AG04450 (cell line): ENCODE results near the gene SLC35F1. TPM values are rescaled to one million over a fixed set of nuclear protein-coding genes. Genes with fewer than 3 reads are reported as not detected.

Experiments
- CTCF ChIA-PET: fragments of 300-600, 350-600 bp; formaldehyde crosslinking; extraction: SDS; loops from one replicate; lab custom pipeline; 2022; ENCODE audit warnings: antibody characterized with exemption, inconsistent platforms; lab: Charles Lee
- POLR2A ChIA-PET: fragments of 350-600 bp; formaldehyde crosslinking; extraction: SDS; loops from one replicate; lab custom pipeline; 2021; ENCODE audit warnings: antibody characterized with exemption, inconsistent platforms; lab: Yijun Ruan, JAX
- DNase-seq: peaks from one replicate; pipeline ENCODE4 v3.0.0-alpha.2; 2011; ENCODE audit warnings: low read depth, low spot score
- H3K27ac ChIP-seq: one replicate; pipeline ENCODE4 v1.5.1; 2012; ENCODE audit warnings: low read depth, low read length, control low read depth
- H3K27me3 ChIP-seq: one replicate; pipeline ENCODE4 v1.6.0; 2012; ENCODE audit warnings: low read length; ENCODE audit not compliant: control insufficient read depth, insufficient read depth
- H3K4me3 ChIP-seq: 2 replicates; pipeline ENCODE4 v1.5.1; 2011; ENCODE audit warnings: mild to moderate bottlenecking, low read depth, low read length, control low read depth
- H3K9me3 ChIP-seq: 2 replicates; pipeline ENCODE4 v1.5.1; 2012; ENCODE audit warnings: low read length; ENCODE audit not compliant: control insufficient read depth, insufficient read depth
- CTCF ChIP-seq: IDR thresholded peaks from 2 replicates; pipeline ENCODE4 v1.5.1; 2011; ENCODE audit warnings: low read depth, low read length, control low read depth, inconsistent platforms
- polyA plus RNA-seq: library from polyadenylated mRNA; depleted of rRNA; stranded (reverse); fragments of >200 nt; gene quantifications from 2 replicates; pipeline ENCODE4 v1.2.3, GENCODE V29; 2011

The SLC35F1 gene
- polyA plus RNA-seq, 1 experiment: 0.14 TPM

- Histone ChIP-seq H3K9me3 (no peaks in the 10 kb centered on the region), H3K27me3 (no peaks in the 10 kb centered on the region), H3K4me3 (no peak overlapping the region), H3K27ac (no peak overlapping the region)
- no peak for TF ChIP-seq CTCF
- DNase-seq: no peak
- CTCF ChIA-PET: no interaction called here
- POLR2A ChIA-PET: no interaction called here
Observed at GRCh38 chr6:118260833-118261232, 353.8 kb downstream of the SLC35F1 start.

- no peak for DNase-seq
- POLR2A ChIA-PET: no interaction called here
- Histone ChIP-seq H3K4me3 (no peak overlapping the region), H3K9me3 (no peaks in the 10 kb centered on the region), H3K27ac (no peak overlapping the region), H3K27me3 (no peaks in the 10 kb centered on the region)
- peak; percentile 22; the same call in 1 of the 2 replicates for TF ChIP-seq CTCF
- CTCF ChIA-PET: interaction anchor here (0.6 to 2.3 kb wide), 4 partner anchors 19 to 288 kb away, joined by 3 to 10 read pairs (median 7); no protein-coding TSS in a partner anchor
Observed at GRCh38 chr6:118263921-118264486, 356.9 kb downstream of the SLC35F1 start.

GRCh38 chr6:118269659-118270058 lies 362.6 kb downstream of the SLC35F1 start:
- POLR2A ChIA-PET: no interaction called here
- Histone ChIP-seq H3K27ac (no peak overlapping the region), H3K4me3 (no peak overlapping the region), H3K9me3 (no peaks in the 10 kb centered on the region), H3K27me3 (peaks cover 2% of the 10 kb centered on the region)
- no peak for DNase-seq
- CTCF ChIA-PET: no interaction called here
- no peak for TF ChIP-seq CTCF

GRCh38 chr6:118277631-118278030 lies 370.6 kb downstream of the SLC35F1 start:
- DNase-seq: no peak
- no peak overlapping the region for H3K4me3 ChIP-seq
- no peaks in the 10 kb centered on the region for H3K9me3 ChIP-seq
- no peak for TF ChIP-seq CTCF
- H3K27me3 ChIP-seq: peaks cover 14% of the 10 kb centered on the region
- ChIA-PET POLR2A (no interaction called here), CTCF (no interaction called here)
- H3K27ac ChIP-seq: no peak overlapping the region

- no peak for DNase-seq
- ChIA-PET CTCF (interaction anchor here (0.6 to 8.2 kb wide), 4 partner anchors 232 to 520 kb away, joined by 3 to 102 read pairs (median 4); no protein-coding TSS in a partner anchor), POLR2A (no interaction called here)
- TF ChIP-seq CTCF: no peak
- Histone ChIP-seq H3K27me3 (peaks cover 10% of the 10 kb centered on the region), H3K9me3 (no peaks in the 10 kb centered on the region), H3K27ac (no peak overlapping the region), H3K4me3 (no peak overlapping the region)
Observed at GRCh38 chr6:118280210-118280609, 373.1 kb downstream of the SLC35F1 start.
